ENCODE data around the gene COA8.

COA8 gene

GRCh38 chr14:103530831-103531230, 31.9 kb upstream of the COA8 start:
- TF ChIP-seq GATA3 (IDR thresholded peaks at IDR 0.05; ENCODE audit: low read depth, low read length) (no peak), GATA2 (IDR thresholded peaks at IDR 0.05; ENCODE audit: low read depth, low read length) (no peak)

- TF ChIP-seq GATA3 (IDR thresholded peaks at IDR 0.05; ENCODE audit: low read depth, low read length): no peak
- TF ChIP-seq GATA2 (IDR thresholded peaks at IDR 0.05; ENCODE audit: low read depth, low read length): no peak
Measured at GRCh38 chr14:103531421-103532215, 31.1 kb upstream of the COA8 start.

GRCh38 chr14:103532216-103533136, 30.3 kb upstream of the COA8 start:
- TF ChIP-seq GATA3 (IDR thresholded peaks at IDR 0.05; ENCODE audit: low read depth, low read length) (no peak), GATA2 (IDR thresholded peaks at IDR 0.05; ENCODE audit: low read depth, low read length) (no peak)

- TF ChIP-seq GATA3 (IDR thresholded peaks at IDR 0.05; ENCODE audit: low read depth, low read length): no peak
- no peak for TF ChIP-seq GATA2 (IDR thresholded peaks at IDR 0.05; ENCODE audit: low read depth, low read length)
Measured at GRCh38 chr14:103533137-103533998, 29.4 kb upstream of the COA8 start.

GRCh38 chr14:103533999-103534575, 28.7 kb upstream of the COA8 start:
- no peak for TF ChIP-seq GATA2 (IDR thresholded peaks at IDR 0.05; ENCODE audit: low read depth, low read length)
- TF ChIP-seq GATA3 (IDR thresholded peaks at IDR 0.05; ENCODE audit: low read depth, low read length): no peak

GRCh38 chr14:103534576-103535061, 28.1 kb upstream of the COA8 start:
- TF ChIP-seq GATA2 (IDR thresholded peaks at IDR 0.05; ENCODE audit: low read depth, low read length): no peak
- no peak for TF ChIP-seq GATA3 (IDR thresholded peaks at IDR 0.05; ENCODE audit: low read depth, low read length)

GRCh38 chr14:103535081-103535890, 27.5 kb upstream of the COA8 start:
- TF ChIP-seq GATA2 (IDR thresholded peaks at IDR 0.05; ENCODE audit: low read depth, low read length) (no peak), GATA3 (IDR thresholded peaks at IDR 0.05; ENCODE audit: low read depth, low read length) (no peak)

- TF ChIP-seq GATA3 (IDR thresholded peaks at IDR 0.05; ENCODE audit: low read depth, low read length) (no peak), GATA2 (IDR thresholded peaks at IDR 0.05; ENCODE audit: low read depth, low read length) (no peak)
Measured at GRCh38 chr14:103535891-103536565, 26.7 kb upstream of the COA8 start.

- no peak for TF ChIP-seq GATA2 (IDR thresholded peaks at IDR 0.05; ENCODE audit: low read depth, low read length)
- TF ChIP-seq GATA3 (IDR thresholded peaks at IDR 0.05; ENCODE audit: low read depth, low read length): no peak
Measured at GRCh38 chr14:103536693-103537092, 26.1 kb upstream of the COA8 start.

GRCh38 chr14:103537175-103537990, 25.4 kb upstream of the COA8 start:
- TF ChIP-seq GATA3 (IDR thresholded peaks at IDR 0.05; ENCODE audit: low read depth, low read length): no peak

- TF ChIP-seq GATA3 (IDR thresholded peaks at IDR 0.05; ENCODE audit: low read depth, low read length): no peak
- TF ChIP-seq GATA2 (IDR thresholded peaks at IDR 0.05; ENCODE audit: low read depth, low read length): no peak
Measured at GRCh38 chr14:103538291-103539055, 24.3 kb upstream of the COA8 start.
